Measurements from ENCODE around the gene NEK6. TPM values are rescaled to one million over a fixed set of nuclear protein-coding genes. Genes with fewer than 3 reads are reported as not detected.

Gene NEK6
- total and polyA plus RNA-seq, 10 of the 15 experiments (the other 5 are each of a cell fraction or from before 2014, with no cell fraction given): 31.3 to 161 (median 89.2) TPM

GRCh38 chr9:124218438-124218982, 39.2 kb upstream of the NEK6 start (continued):
- TF ChIP-seq CEBPB (IDR thresholded peaks at IDR 0.05; ENCODE audit: borderline replicate concordance in 1 of 2, low read depth in 2 of 2, low read length in 2 of 2) (no peak), SRF (IDR thresholded peaks at IDR 0.05; ENCODE audit: low read depth in 2 of 2, low read length in 2 of 2) (peak in 1 of 2 experiments; percentile 86; a peak in 2 of 4 replicates), PBX3 (IDR thresholded peaks at IDR 0.05; ENCODE audit: insufficient replicate concordance, low read depth, low read length) (peak; percentile 81), MAX (IDR thresholded peaks at IDR 0.05; ENCODE audit: low read depth, low read length) (peak; percentile 44; the same call in 1 of the 2 replicates), MXI1 (IDR thresholded peaks at IDR 0.05; ENCODE audit: low read depth, low read length) (no peak), NR2F1 (conservative IDR thresholded peaks at IDR 0.05) (peak; percentile 94; the same call in 1 of the 2 replicates), SIN3A (IDR thresholded peaks at IDR 0.05; ENCODE audit: low read depth, low read length) (no peak), CREM (IDR thresholded peaks at IDR 0.05; ENCODE audit: low read depth) (peak; percentile 92), IRF3 (IDR thresholded peaks at IDR 0.05) (no peak), NFXL1 (IDR thresholded peaks at IDR 0.05; ENCODE audit: borderline replicate concordance) (no peak), RCOR1 (conservative IDR thresholded peaks at IDR 0.05; ENCODE audit: low read depth, low read length) (no peak), STAT1 (conservative IDR thresholded peaks at IDR 0.05) (no peak), MTA2 (IDR thresholded peaks at IDR 0.05; ENCODE audit: low read depth) (peak; percentile 92), CBFB (IDR thresholded peaks at IDR 0.05; ENCODE audit: low read depth) (peak; percentile 96), REST (IDR thresholded peaks at IDR 0.05; ENCODE audit: low read depth, low read length) (no peak), KAT2A (conservative IDR thresholded peaks at IDR 0.05; ENCODE audit: control insufficient read depth, low read depth, low read length) (no peak), USF2 (IDR thresholded peaks at IDR 0.05; ENCODE audit: borderline replicate concordance, low read depth, low read length) (no peak), ZNF274 (IDR thresholded peaks at IDR 0.05; ENCODE audit: insufficient read depth, insufficient read length) (no peak), USF1 (IDR thresholded peaks at IDR 0.05; ENCODE audit: borderline replicate concordance, extremely low read length, insufficient read depth, low read depth, low read length) (no peak), SMC3 (IDR thresholded peaks at IDR 0.05; ENCODE audit: borderline replicate concordance, low read length) (no peak), SMAD5 (IDR thresholded peaks at IDR 0.05; ENCODE audit: low read depth) (no peak), ZZZ3 (IDR thresholded peaks at IDR 0.05; ENCODE audit: control insufficient read depth, insufficient read length, low read depth) (no peak), MYC (IDR thresholded peaks at IDR 0.05; ENCODE audit: insufficient read depth, insufficient read length, insufficient replicate concordance, low read length, severe bottlenecking) (no peak)

Data from GM12878 (cell line).